ENCODE measurements around the gene APBA2.

APBA2 gene

GRCh38 chr15:28961391-28961790 is 75.6 kb downstream of the APBA2 start:
- DNase-seq, result no peak

- DNase-seq, result no peak
Measured at GRCh38 chr15:28962851-28963710, 77.3 kb downstream of the APBA2 start.

GRCh38 chr15:28963711-28964081 is 77.9 kb downstream of the APBA2 start:
- DNase-seq, result no peak

GRCh38 chr15:28964098-28964497 is 78.3 kb downstream of the APBA2 start:
- no peak for DNase-seq

GRCh38 chr15:28967066-28967465 is 81.3 kb downstream of the APBA2 start:
- DNase-seq, result no peak

GRCh38 chr15:28967990-28968389 is 82.2 kb downstream of the APBA2 start:
- no peak for DNase-seq

- no peak for DNase-seq
Measured at GRCh38 chr15:28969511-28970085, 83.8 kb downstream of the APBA2 start.

GRCh38 chr15:28974142-28974541 is 88.4 kb downstream of the APBA2 start:
- no peak for DNase-seq

GRCh38 chr15:28975766-28976179 is 90.0 kb downstream of the APBA2 start:
- DNase-seq, result no peak

- no peak for DNase-seq
Measured at GRCh38 chr15:28977377-28978010, 91.7 kb downstream of the APBA2 start.

GRCh38 chr15:28978011-28978378 is 92.2 kb downstream of the APBA2 start:
- no peak for DNase-seq

- DNase-seq, result no peak
Measured at GRCh38 chr15:28978661-28979060, 92.9 kb downstream of the APBA2 start.

GRCh38 chr15:28979208-28979841 is 93.6 kb downstream of the APBA2 start:
- no peak for DNase-seq

GRCh38 chr15:28980709-28981350 is 95.1 kb downstream of the APBA2 start:
- no peak for DNase-seq

GRCh38 chr15:28981351-28981720 is 95.6 kb downstream of the APBA2 start:
- no peak for DNase-seq

- no peak for DNase-seq
Measured at GRCh38 chr15:28981921-28982320, 96.1 kb downstream of the APBA2 start.

GRCh38 chr15:28982886-28983285 is 97.1 kb downstream of the APBA2 start:
- DNase-seq, result no peak

- DNase-seq, result no peak
Measured at GRCh38 chr15:28983432-28984311, 97.9 kb downstream of the APBA2 start.

- DNase-seq, result no peak
Measured at GRCh38 chr15:28984421-28985315, 98.9 kb downstream of the APBA2 start.

- no peak for DNase-seq
Measured at GRCh38 chr15:28985316-28985645, 99.5 kb downstream of the APBA2 start.

- no peak for DNase-seq
Measured at GRCh38 chr15:28985691-28986090, 99.9 kb downstream of the APBA2 start.

All from NCI-H2029 treated with DMSO at 0.1 percent for 48 hours (cell line).